CD8-positive, alpha-beta memory T cell (primary cell): ENCODE measurements around the gene NKX1-1. TPM values are rescaled to one million over a fixed set of nuclear protein-coding genes. Genes with fewer than 3 reads are reported as not detected.
A peak's percentile ranks its signal among the peaks of the same experiment; 100 is the strongest.

Source experiments
- CTCF ChIA-PET: fragments of 350-600 bp; sonication (Branson Sonifier 250); formaldehyde crosslinking; loops from one replicate; lab custom pipeline; 2021; ENCODE audit warnings: antibody characterized with exemption; lab: Charles Lee
- POLR2A ChIA-PET: fragments of 350-600 bp; sonication (Branson Sonifier 250); formaldehyde crosslinking; loops from one replicate; lab custom pipeline; 2021; ENCODE audit warnings: antibody characterized with exemption; lab: Charles Lee
- DNase-seq, 5 donors: peaks; one replicate each; pipeline versions ENCODE4 v3.0.0 to v3.0.0-alpha.2; 2020 to 2022; ENCODE audit warnings: mixed read lengths in 1 of 5
- H3K27ac ChIP-seq: one replicate; pipeline ENCODE4 v1.7.0; 2013; ENCODE audit warnings: low read depth, mild to moderate bottlenecking, low read length, moderate library complexity
- H3K27me3 ChIP-seq: 2 replicates; pipeline ENCODE4 v1.7.0; 2013; ENCODE audit warnings: low read length, mild to moderate bottlenecking; ENCODE audit not compliant: insufficient read depth, poor library complexity, severe bottlenecking
- H3K36me3 ChIP-seq: 2 replicates; pipeline ENCODE4 v1.7.0; 2013; ENCODE audit warnings: mild to moderate bottlenecking, low read length, moderate library complexity; ENCODE audit not compliant: insufficient read depth
- H3K4me1 ChIP-seq: 2 replicates; pipeline ENCODE4 v1.7.0; 2013; ENCODE audit warnings: mild to moderate bottlenecking, low read length, moderate library complexity; ENCODE audit not compliant: insufficient read depth
- H3K4me3 ChIP-seq: 2 replicates; pipeline ENCODE4 v1.7.0; 2013; ENCODE audit warnings: mild to moderate bottlenecking, low read length
- H3K9me3 ChIP-seq: 2 replicates; pipeline ENCODE4 v1.7.0; 2013; ENCODE audit warnings: mild to moderate bottlenecking, low read length
- H3K27ac Mint-ChIP-seq, 8 donors: one replicate each; pipeline ENCODE4 v1.8.0; 2020 to 2021; ENCODE audit warnings: mixed read lengths in 8 of 8, mild to moderate bottlenecking in 6 of 8, inconsistent platforms in 3 of 8, moderate library complexity in 3 of 8
- H3K27me3 Mint-ChIP-seq, 2 donors: one replicate each; pipeline ENCODE4 v1.8.0; 2020 to 2021; ENCODE audit warnings: mixed read lengths in 2 of 2, mild to moderate bottlenecking in 1 of 2, moderate library complexity in 1 of 2
- H3K36me3 Mint-ChIP-seq, 3 donors: one replicate each; pipeline ENCODE4 v1.8.0; 2020 to 2021; ENCODE audit warnings: mixed read lengths in 3 of 3, inconsistent platforms in 1 of 3, mild to moderate bottlenecking in 1 of 3
- H3K4me1 Mint-ChIP-seq, 3 donors: one replicate each; pipeline ENCODE4 v1.8.0; 2020 to 2021; ENCODE audit warnings: mixed read lengths in 3 of 3, inconsistent platforms in 1 of 3, mild to moderate bottlenecking in 1 of 3
- H3K4me3 Mint-ChIP-seq, 7 donors: one replicate each; pipeline ENCODE4 v1.8.0; 2020 to 2021; ENCODE audit warnings: mixed read lengths in 7 of 7, mild to moderate bottlenecking in 6 of 7, moderate library complexity in 4 of 7, inconsistent platforms in 2 of 7
- H3K9me3 Mint-ChIP-seq, 5 donors: one replicate each; pipeline ENCODE4 v1.8.0; 2020 to 2022; ENCODE audit warnings: mixed read lengths in 5 of 5, mild to moderate bottlenecking in 3 of 5, moderate library complexity in 2 of 5, inconsistent platforms in 1 of 5
- polyA plus RNA-seq: library from polyadenylated mRNA; unstranded; fragments of 300-500 nt; fragmentation: Illumina TruSeq; gene quantifications from one replicate; pipeline ENCODE4 v1.2.3, GENCODE V29; 2021
- total RNA-seq, 2 experiments: library from RNA; stranded (reverse); gene quantifications; one replicate each; pipeline ENCODE4 v1.2.3, GENCODE V29; 2021

Gene NKX1-1
- total and polyA plus RNA-seq, 3 experiments from 2014 or later: not detected

DNA sequence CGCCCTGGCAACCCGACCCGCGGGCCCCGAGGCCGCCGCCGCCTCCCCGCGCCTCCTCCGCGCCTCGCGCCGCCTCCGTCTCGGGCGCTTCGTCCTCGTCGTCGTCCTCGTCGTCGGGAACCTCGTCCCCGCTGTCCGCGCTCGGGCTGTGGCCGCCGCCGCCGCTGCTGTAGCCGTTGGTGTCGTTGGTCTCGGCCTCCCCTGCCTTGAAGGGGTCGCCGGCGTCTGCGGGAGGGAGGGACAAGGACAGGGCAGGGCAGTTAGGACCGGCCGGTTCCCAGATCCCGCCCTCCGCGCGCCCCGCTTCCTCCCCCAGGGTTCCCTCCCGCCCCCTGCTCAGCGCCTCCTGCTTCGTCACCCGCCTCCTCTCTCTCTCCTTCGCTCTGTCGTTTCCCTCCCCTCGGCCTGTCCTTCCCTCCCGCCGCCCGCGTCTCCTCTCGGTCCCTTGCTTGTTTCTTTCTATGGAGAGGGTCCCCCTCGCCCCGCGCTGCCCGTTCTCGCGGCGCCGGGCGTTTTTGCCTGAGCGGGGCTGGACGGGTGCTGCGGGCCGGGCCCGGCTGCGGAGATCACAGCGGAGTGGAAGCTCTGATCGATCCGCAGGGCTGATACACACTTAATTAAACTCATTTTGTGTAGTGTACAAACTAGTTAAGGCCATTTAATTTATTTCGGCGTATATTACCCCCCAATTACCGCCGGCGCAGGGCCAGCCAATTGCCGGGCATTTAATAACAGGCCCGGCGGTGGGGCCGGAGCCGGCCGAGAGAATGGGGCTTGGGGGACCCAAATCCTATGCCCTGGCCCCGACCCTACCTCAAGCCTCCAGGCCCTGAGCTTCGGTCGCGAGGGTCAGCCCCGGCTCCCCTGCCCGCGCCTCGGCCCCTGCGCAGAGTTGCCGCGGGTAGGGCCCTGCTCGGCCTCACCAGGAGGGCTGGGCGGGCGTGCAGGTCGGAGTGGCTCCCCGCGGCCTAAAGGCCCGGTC is 2.4 kb downstream of the NKX1-1 start:
- H3K27ac ChIP-seq: no peak overlapping the region
- H3K4me1 ChIP-seq: no peaks in the 10 kb centered on the region
- H3K36me3 Mint-ChIP-seq: peaks cover 0 to 1% (median 0%) of the 10 kb centered on the region in 3 donors
- peak in 1 of 5 donors; percentile 35 for DNase-seq
- H3K4me3 ChIP-seq: no peak overlapping the region
- H3K27me3 Mint-ChIP-seq: peaks cover 22 to 28% of the 10 kb centered on the region in 2 donors
- peaks cover 10% of the 10 kb centered on the region for H3K27me3 ChIP-seq
- H3K36me3 ChIP-seq: no peaks in the 10 kb centered on the region
- peaks cover 0 to 5% (median 0%) of the 10 kb centered on the region in 5 donors for H3K9me3 Mint-ChIP-seq
- ChIA-PET CTCF (no interaction called here), POLR2A (no interaction called here)
- H3K4me1 Mint-ChIP-seq: peaks cover 0 to 8% (median 0%) of the 10 kb centered on the region in 3 donors
- H3K4me3 Mint-ChIP-seq: peak overlapping the region in 1 of 7 donors; percentile 27
- H3K9me3 ChIP-seq: no peaks in the 10 kb centered on the region
- H3K27ac Mint-ChIP-seq: no peak overlapping the region

DNA sequence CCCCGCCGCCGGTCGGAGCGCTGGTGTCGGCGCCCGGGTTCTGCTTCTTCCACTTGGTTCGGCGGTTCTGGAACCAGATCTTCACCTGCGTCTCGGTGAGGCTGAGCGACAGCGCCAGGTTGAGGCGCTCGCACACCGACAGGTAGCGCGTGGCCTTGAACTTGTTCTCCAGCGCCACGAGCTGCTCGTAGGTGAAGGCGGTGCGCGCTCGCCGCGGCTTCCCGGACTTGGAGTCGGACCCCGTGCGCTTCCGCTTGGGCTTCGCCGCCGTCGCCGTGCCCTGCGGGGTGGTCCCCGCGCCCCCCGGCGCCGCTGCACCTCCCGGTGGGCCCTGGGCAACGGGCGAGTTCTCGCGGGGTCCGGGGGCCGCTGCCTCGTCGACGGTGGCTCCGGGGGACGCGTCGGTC is 3.1 kb downstream of the NKX1-1 start:
- peak in 1 of 5 donors; percentile 38 for DNase-seq
- CTCF ChIA-PET: no interaction called here
- Mint-ChIP-seq H3K9me3 (peaks cover 0 to 5% (median 0%) of the 10 kb centered on the region in 5 donors), H3K4me1 (peaks cover 0 to 6% (median 0%) of the 10 kb centered on the region in 3 donors), H3K36me3 (no peaks in the 10 kb centered on the region), H3K4me3 (no peak overlapping the region), H3K27ac (no peak overlapping the region), H3K27me3 (peaks cover 18 to 21% of the 10 kb centered on the region in 2 donors)
- POLR2A ChIA-PET: no interaction called here
- H3K4me3 ChIP-seq: no peak overlapping the region
- no peak overlapping the region for H3K27ac ChIP-seq
- H3K27me3 ChIP-seq: peaks cover 10% of the 10 kb centered on the region
- no peaks in the 10 kb centered on the region for H3K4me1 ChIP-seq
- no peaks in the 10 kb centered on the region for H3K9me3 ChIP-seq
- no peaks in the 10 kb centered on the region for H3K36me3 ChIP-seq

GRCh38 chr4:1402516-1403091 is 3.6 kb downstream of the NKX1-1 start:
- Histone ChIP-seq H3K4me3 (no peak overlapping the region), H3K36me3 (no peaks in the 10 kb centered on the region), H3K4me1 (no peaks in the 10 kb centered on the region), H3K27ac (no peak overlapping the region), H3K9me3 (no peaks in the 10 kb centered on the region), H3K27me3 (peaks cover 10% of the 10 kb centered on the region)
- Mint-ChIP-seq H3K4me3 (no peak overlapping the region), H3K27ac (no peak overlapping the region), H3K27me3 (peaks cover 17 to 18% of the 10 kb centered on the region in 2 donors), H3K4me1 (peaks cover 0 to 6% (median 0%) of the 10 kb centered on the region in 3 donors), H3K9me3 (peaks cover 0 to 5% (median 0%) of the 10 kb centered on the region in 5 donors), H3K36me3 (no peaks in the 10 kb centered on the region)
- no peak for DNase-seq
- ChIA-PET POLR2A (no interaction called here), CTCF (no interaction called here)

GRCh38 chr4:1402021-1402515 is 4.2 kb downstream of the NKX1-1 start:
- POLR2A ChIA-PET: no interaction called here

DNA sequence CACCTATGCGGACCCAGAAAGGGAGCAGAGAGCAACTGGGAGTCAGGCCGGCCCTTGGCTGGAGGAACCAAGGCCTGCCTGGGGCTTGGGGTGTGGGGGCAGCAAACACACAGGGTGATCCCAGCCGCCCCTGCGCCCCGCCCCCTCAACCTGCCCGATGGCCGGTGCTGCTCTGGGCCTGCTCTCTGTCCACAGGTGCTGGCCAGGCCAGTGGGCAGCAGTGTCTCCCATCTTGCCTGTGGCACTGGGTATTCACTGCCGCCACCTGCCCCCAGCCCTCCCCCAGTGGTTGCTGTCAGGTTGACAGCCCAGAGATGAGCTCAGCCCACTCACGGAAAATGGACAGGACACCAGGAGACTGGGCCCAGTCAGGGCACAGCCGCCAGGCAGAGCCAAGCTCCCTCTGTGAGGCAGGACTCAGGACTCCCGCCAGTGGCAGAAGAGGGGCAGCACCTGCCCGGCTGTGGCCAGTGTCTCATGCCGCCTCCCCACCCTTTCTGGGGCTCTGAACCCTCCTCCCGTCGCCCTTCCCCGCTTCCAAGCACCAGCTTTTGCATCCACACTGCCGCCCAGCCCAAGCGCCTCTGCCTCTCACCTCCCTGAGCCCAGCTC is 4.7 kb downstream of the NKX1-1 start:
- CTCF ChIA-PET: no interaction called here
- H3K9me3 Mint-ChIP-seq: peaks cover 0 to 7% (median 0%) of the 10 kb centered on the region in 5 donors

More at GRCh38 chr4:1402021-1402515, 4.2 kb downstream of the NKX1-1 start:
- H3K27me3 ChIP-seq: peaks cover 10% of the 10 kb centered on the region
- no peak overlapping the region for H3K4me3 ChIP-seq
- H3K27ac ChIP-seq: no peak overlapping the region
- CTCF ChIA-PET: no interaction called here
- no peaks in the 10 kb centered on the region for H3K36me3 ChIP-seq
- H3K36me3 Mint-ChIP-seq: no peaks in the 10 kb centered on the region
- peaks cover 12 to 14% of the 10 kb centered on the region in 2 donors for H3K27me3 Mint-ChIP-seq
- DNase-seq: peak in 1 of 5 donors; percentile 39
- no peak overlapping the region for H3K4me3 Mint-ChIP-seq
- no peak overlapping the region for H3K27ac Mint-ChIP-seq
- H3K9me3 Mint-ChIP-seq: peaks cover 0 to 5% (median 0%) of the 10 kb centered on the region in 5 donors
- H3K9me3 ChIP-seq: no peaks in the 10 kb centered on the region
- H3K4me1 Mint-ChIP-seq: peaks cover 0 to 3% (median 0%) of the 10 kb centered on the region in 3 donors
- H3K4me1 ChIP-seq: no peaks in the 10 kb centered on the region

GRCh38 chr4:1400831-1401408 is 5.3 kb downstream of the NKX1-1 start:
- Mint-ChIP-seq H3K4me1 (peaks cover 0 to 3% (median 0%) of the 10 kb centered on the region in 3 donors), H3K36me3 (no peaks in the 10 kb centered on the region), H3K27me3 (peaks cover 11 to 13% of the 10 kb centered on the region in 2 donors), H3K27ac (no peak overlapping the region), H3K9me3 (peaks cover 0 to 7% (median 0%) of the 10 kb centered on the region in 5 donors), H3K4me3 (no peak overlapping the region)
- H3K36me3 ChIP-seq: no peaks in the 10 kb centered on the region
- peaks cover 10% of the 10 kb centered on the region for H3K27me3 ChIP-seq
- peak in 1 of 5 donors; percentile 39 for DNase-seq
- H3K9me3 ChIP-seq: no peaks in the 10 kb centered on the region
- ChIA-PET CTCF (no interaction called here), POLR2A (no interaction called here)
- no peak overlapping the region for H3K4me3 ChIP-seq
- no peaks in the 10 kb centered on the region for H3K4me1 ChIP-seq
- no peak overlapping the region for H3K27ac ChIP-seq

More for the DNA sequence above, 4.7 kb downstream of the NKX1-1 start:
- no peak overlapping the region for H3K27ac ChIP-seq
- no peaks in the 10 kb centered on the region for H3K4me1 ChIP-seq
- POLR2A ChIA-PET: no interaction called here
- H3K36me3 Mint-ChIP-seq: no peaks in the 10 kb centered on the region
- DNase-seq: no peak
- peaks cover 11 to 13% of the 10 kb centered on the region in 2 donors for H3K27me3 Mint-ChIP-seq
- H3K4me1 Mint-ChIP-seq: peaks cover 0 to 3% (median 0%) of the 10 kb centered on the region in 3 donors
- no peak overlapping the region for H3K27ac Mint-ChIP-seq
- H3K9me3 ChIP-seq: no peaks in the 10 kb centered on the region
- H3K27me3 ChIP-seq: peaks cover 10% of the 10 kb centered on the region
- H3K36me3 ChIP-seq: no peaks in the 10 kb centered on the region
- no peak overlapping the region for H3K4me3 Mint-ChIP-seq
- no peak overlapping the region for H3K4me3 ChIP-seq

GRCh38 chr4:1400191-1400805 is 5.9 kb downstream of the NKX1-1 start:
- H3K4me1 Mint-ChIP-seq: peaks cover 0 to 2% (median 0%) of the 10 kb centered on the region in 3 donors
- H3K9me3 Mint-ChIP-seq: peaks cover 0 to 11% (median 0%) of the 10 kb centered on the region in 5 donors
- H3K36me3 Mint-ChIP-seq: peaks cover 0 to 3% (median 2%) of the 10 kb centered on the region in 3 donors
- POLR2A ChIA-PET: no interaction called here
- peak overlapping the region in 1 of 7 donors; percentile 15 for H3K4me3 Mint-ChIP-seq
- Histone ChIP-seq H3K27me3 (peaks cover 10% of the 10 kb centered on the region), H3K4me3 (no peak overlapping the region), H3K4me1 (no peaks in the 10 kb centered on the region), H3K36me3 (no peaks in the 10 kb centered on the region), H3K9me3 (no peaks in the 10 kb centered on the region), H3K27ac (no peak overlapping the region)
- peaks cover 9 to 12% of the 10 kb centered on the region in 2 donors for H3K27me3 Mint-ChIP-seq
- no peak overlapping the region for H3K27ac Mint-ChIP-seq
- CTCF ChIA-PET: no interaction called here
- DNase-seq: no peak
